HG03139 (cell line): ENCODE data around the gene AURKA.
A peak's percentile ranks its signal among the peaks of the same experiment; 100 is the strongest.
"Not testable (repeated sequence)": the region's sequence is repeated elsewhere in the genome, so short reads cannot be mapped to it uniquely, and the experiment has no call there.

Experiments
- ATAC-seq: cut with Tn5 transposase; IDR thresholded peaks from one replicate; pipeline ENCODE4 v1.9.1; 2021; ENCODE audit not compliant: unreplicated experiment

The AURKA gene

GRCh38 chr20:56360133-56360907, 31.7 kb downstream of the AURKA start:
- no peak for ATAC-seq

- ATAC-seq, result peak; percentile 15
Measured at GRCh38 chr20:56359212-56360132, 32.5 kb downstream of the AURKA start.

- ATAC-seq, result peak; percentile 99
Measured at GRCh38 chr20:56358600-56359211, 33.3 kb downstream of the AURKA start, which contains the start of gene FAM210B. Gene FAM210B (plus strand): TSS chr20:56358974. CDS start chr20:56359006, 32 bp downstream.

- no peak for ATAC-seq
Measured at GRCh38 chr20:56358070-56358469, 33.9 kb downstream of the AURKA start.

- no peak for ATAC-seq
Measured at GRCh38 chr20:56353356-56353755, 38.7 kb downstream of the AURKA start.

- no peak for ATAC-seq
Measured at GRCh38 chr20:56352345-56353055, 39.5 kb downstream of the AURKA start.

GRCh38 chr20:56350842-56351241, 41.2 kb downstream of the AURKA start:
- ATAC-seq, result no peak

- ATAC-seq, result no peak
Measured at GRCh38 chr20:56348746-56349145, 43.3 kb downstream of the AURKA start.

GRCh38 chr20:56348305-56348693, 43.7 kb downstream of the AURKA start:
- no peak for ATAC-seq

GRCh38 chr20:56347628-56348304, 44.2 kb downstream of the AURKA start:
- no peak for ATAC-seq

- ATAC-seq, result no peak
Measured at GRCh38 chr20:56345911-56346310, 46.1 kb downstream of the AURKA start.

- ATAC-seq, result no peak
Measured at GRCh38 chr20:56343861-56344381, 48.1 kb downstream of the AURKA start.

GRCh38 chr20:56342783-56343182, 49.2 kb downstream of the AURKA start:
- ATAC-seq, result no peak

GRCh38 chr20:56336709-56337108, 55.3 kb downstream of the AURKA start:
- ATAC-seq, result not testable (repeated sequence)

GRCh38 chr20:56328861-56329260, 63.2 kb downstream of the AURKA start:
- no peak for ATAC-seq

GRCh38 chr20:56324806-56325205, 67.2 kb downstream of the AURKA start:
- ATAC-seq, result no peak

- no peak for ATAC-seq
Measured at GRCh38 chr20:56323656-56324055, 68.4 kb downstream of the AURKA start.

- ATAC-seq, result no peak
Measured at GRCh38 chr20:56323206-56323605, 68.8 kb downstream of the AURKA start.

- ATAC-seq, result no peak
Measured at GRCh38 chr20:56322681-56323080, 69.3 kb downstream of the AURKA start.
